Sigmoid colon (tissue), 3 donors: ENCODE measurements around the gene ITPRIPL1.

ENCODE experiments used
- POLR2A ChIP-seq, 2 donors: fragments of 450-650 bp; IDR thresholded peaks; one replicate each; pipeline ENCODE4 v1.6.1; 2016; ENCODE audit warnings: antibody characterized with exemption in 2 of 2, mild to moderate bottlenecking in 2 of 2, moderate library complexity in 2 of 2
- TF ChIP-seq, protein P1 (sequence below), 4 experiments: fragments of 450-650 bp in 3 of 4; fragments of 200-600 bp in 1 of 4; IDR thresholded peaks; one replicate each; pipeline ENCODE4 v1.5.1; 2016 to 2019; ENCODE audit warnings: antibody characterized with exemption in 4 of 4, mild to moderate bottlenecking in 3 of 4, moderate library complexity in 2 of 4

DNA sequence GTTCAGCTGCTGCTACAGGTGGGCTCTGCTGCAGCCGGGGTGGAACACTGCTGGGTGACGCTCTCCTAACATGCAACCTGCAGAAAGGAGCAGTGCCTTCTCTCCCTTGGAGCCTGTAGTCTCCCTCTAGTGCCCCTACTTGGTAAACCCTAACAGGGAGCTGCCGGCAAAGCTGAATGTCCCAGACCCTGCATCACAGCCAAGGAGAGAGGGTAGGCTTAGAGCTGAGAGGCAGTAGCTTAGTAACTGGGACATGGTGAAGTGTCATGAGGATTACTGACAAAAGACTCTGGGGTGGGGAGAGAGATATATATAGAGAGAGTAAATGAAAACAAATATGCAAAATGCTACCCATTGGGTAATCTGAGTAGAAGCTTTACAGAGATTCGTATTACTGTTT, 20.3 kb downstream of the ITPRIPL1 start:
- TF ChIP-seq, protein P1, sequence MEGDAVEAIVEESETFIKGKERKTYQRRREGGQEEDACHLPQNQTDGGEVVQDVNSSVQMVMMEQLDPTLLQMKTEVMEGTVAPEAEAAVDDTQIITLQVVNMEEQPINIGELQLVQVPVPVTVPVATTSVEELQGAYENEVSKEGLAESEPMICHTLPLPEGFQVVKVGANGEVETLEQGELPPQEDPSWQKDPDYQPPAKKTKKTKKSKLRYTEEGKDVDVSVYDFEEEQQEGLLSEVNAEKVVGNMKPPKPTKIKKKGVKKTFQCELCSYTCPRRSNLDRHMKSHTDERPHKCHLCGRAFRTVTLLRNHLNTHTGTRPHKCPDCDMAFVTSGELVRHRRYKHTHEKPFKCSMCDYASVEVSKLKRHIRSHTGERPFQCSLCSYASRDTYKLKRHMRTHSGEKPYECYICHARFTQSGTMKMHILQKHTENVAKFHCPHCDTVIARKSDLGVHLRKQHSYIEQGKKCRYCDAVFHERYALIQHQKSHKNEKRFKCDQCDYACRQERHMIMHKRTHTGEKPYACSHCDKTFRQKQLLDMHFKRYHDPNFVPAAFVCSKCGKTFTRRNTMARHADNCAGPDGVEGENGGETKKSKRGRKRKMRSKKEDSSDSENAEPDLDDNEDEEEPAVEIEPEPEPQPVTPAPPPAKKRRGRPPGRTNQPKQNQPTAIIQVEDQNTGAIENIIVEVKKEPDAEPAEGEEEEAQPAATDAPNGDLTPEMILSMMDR (IDR thresholded peaks at IDR 0.05) = no peak
- no peak for TF ChIP-seq POLR2A (IDR thresholded peaks at IDR 0.05)
